GM12878 (cell line): ENCODE data around the gene ZDHHC21. TPM values are rescaled to one million over a fixed set of nuclear protein-coding genes. Genes with fewer than 3 reads are reported as not detected.

Source experiments
- ATAC-seq: fragments of 200-7000 bp; cut with Tn5 transposase; 3 replicates; pipeline ENCODE4 v1.9.1; 2020; ENCODE audit warnings: mild to moderate bottlenecking, moderate library complexity
- BruUV-seq: library from RNA; stranded (reverse); fragments of 400-500 nt; replicated peaks from 2 replicates; lab custom pipeline; 2021; lab: Mats Ljungman, UMichigan
- CTCF ChIA-PET: fragments of 300-600 bp; sonication (Branson Sonifier 250); formaldehyde crosslinking; extraction: SDS; loops from one replicate; lab custom pipeline; 2021; ENCODE audit warnings: inconsistent platforms; lab: Yijun Ruan, JAX
- POLR2A ChIA-PET: fragments of 350-600 bp; formaldehyde crosslinking; extraction: SDS; loops from one replicate; lab custom pipeline; 2021; ENCODE audit warnings: inconsistent platforms; lab: Charles Lee
- RAD21 ChIA-PET: fragments of 300-600 bp; sonication (Branson Sonifier 250); formaldehyde crosslinking; loops from one replicate; lab custom pipeline; 2023; ENCODE audit warnings: antibody characterized with exemption; ENCODE audit not compliant: unreplicated experiment; lab: Charles Lee
- SMC1A ChIA-PET: fragments of 300-600 bp; sonication (Branson Sonifier 250); formaldehyde crosslinking; loops from one replicate; lab custom pipeline; 2023; ENCODE audit not compliant: unreplicated experiment, uncharacterized antibody; lab: Charles Lee
- DNase-seq: peaks from one replicate; pipeline ENCODE4 v3.0.0-alpha.2; 2011; ENCODE audit warnings: low read depth, low spot score
- FAIRE-seq: peaks from 3 replicates; lab custom pipeline; 2011; peaks lifted over from hg19 to GRCh38; lab: Jason Lieb, UNC
- H2AFZ ChIP-seq: 2 replicates; pipeline ENCODE4 v1.6.0; 2011; ENCODE audit warnings: low read depth, low read length, control low read depth; ENCODE audit not compliant: control insufficient read depth
- H3K27ac ChIP-seq: 2 replicates; pipeline ENCODE4 v1.5.1; 2011; ENCODE audit warnings: control low read depth; ENCODE audit not compliant: control insufficient read depth, insufficient read depth
- H3K27me3 ChIP-seq, 2 experiments: replicated peaks in 1 of 2; 2 replicates each; pipeline versions ENCODE4 v1.6.0 to v1.6.1; 2011; ENCODE audit warnings: low read length in 1 of 2; ENCODE audit not compliant: control insufficient read depth in 2 of 2, insufficient read depth in 2 of 2
- H3K36me3 ChIP-seq, 2 experiments: 2 replicates each; pipeline ENCODE4 v1.5.1; 2011; ENCODE audit warnings: low read length in 1 of 2; ENCODE audit not compliant: control insufficient read depth in 2 of 2, insufficient read depth in 2 of 2
- H3K4me1 ChIP-seq: 2 replicates; pipeline ENCODE4 v1.6.1; 2011; ENCODE audit warnings: mild to moderate bottlenecking, low read length, moderate library complexity, mixed read lengths; ENCODE audit not compliant: control insufficient read depth, insufficient read depth
- H3K4me2 ChIP-seq: 2 replicates; pipeline ENCODE4 v1.6.0; 2011; ENCODE audit warnings: control low read depth; ENCODE audit not compliant: control insufficient read depth, insufficient read depth
- H3K4me3 ChIP-seq: fragments of 200-600 bp; sonication (generic); 2 replicates; pipeline ENCODE4 v1.5.1; 2016
- H3K79me2 ChIP-seq: 2 replicates; pipeline ENCODE4 v1.6.0; 2011; ENCODE audit warnings: low read length; ENCODE audit not compliant: control insufficient read depth, insufficient read depth
- H3K9ac ChIP-seq: 2 replicates; pipeline ENCODE4 v1.8.0; 2011; ENCODE audit warnings: low read length, control low read depth, mixed read lengths; ENCODE audit not compliant: control insufficient read depth, insufficient read depth
- H3K9me3 ChIP-seq: replicated peaks from 3 replicates; pipeline ENCODE4 v1.5.1; 2011; ENCODE audit warnings: mild to moderate bottlenecking, low read length; ENCODE audit not compliant: control insufficient read depth, insufficient read depth
- H4K20me1 ChIP-seq: 2 replicates; pipeline ENCODE4 v1.6.0; 2011; ENCODE audit not compliant: control insufficient read depth, insufficient read depth
- CBX5 ChIP-seq: sonication (generic); IDR thresholded peaks from 2 replicates; pipeline ENCODE4 v1.6.1; 2016; ENCODE audit warnings: low read depth, moderate library complexity, mild to moderate bottlenecking, inconsistent platforms
- E4F1 ChIP-seq: fragments of 450-650 bp; IDR thresholded peaks from 2 replicates; pipeline ENCODE4 v1.6.1; 2018; ENCODE audit warnings: borderline replicate concordance, mild to moderate bottlenecking; ENCODE audit not compliant: partially characterized antibody
- GABPA ChIP-seq: IDR thresholded peaks from 2 replicates; pipeline ENCODE4 v1.6.1; 2014; ENCODE audit warnings: antibody characterized with exemption, low read depth, mild to moderate bottlenecking, inconsistent platforms
- NKRF ChIP-seq: fragments of 450-650 bp; conservative IDR thresholded peaks from 2 replicates; pipeline ENCODE4 v1.6.1; 2017; ENCODE audit warnings: mild to moderate bottlenecking, moderate library complexity
- RAD21 ChIP-seq: IDR thresholded peaks from 2 replicates; pipeline ENCODE4 v1.6.1; 2011; ENCODE audit warnings: mild to moderate bottlenecking, low read depth, low read length, moderate library complexity; ENCODE audit not compliant: insufficient read depth
- RUNX3 ChIP-seq: IDR thresholded peaks from 2 replicates; pipeline ENCODE4 v1.6.1; 2012; ENCODE audit warnings: low read length, inconsistent platforms
- WGBS: methylation state at CpG from one replicate; pipeline ENCODE4 v1.1.6; 2016; ENCODE audit warnings: low lambda C conversion rate; ENCODE audit not compliant: insufficient replicate concordance, insufficient coverage; ENCODE audit errors: missing lambda C conversion rate; 5-methylcytosine and 5-hydroxymethylcytosine counted together
- in situ Hi-C: fragments of 300-500 bp; cut with MboI; formaldehyde crosslinking; loops from 9 replicates; pipeline ENCODE4 v1.14.3; 2018; ENCODE audit warnings: mixed read lengths
- intact Hi-C: fragments of 100-400 bp; cut with micrococcal nuclease; formaldehyde crosslinking; loops from one replicate; pipeline ENCODE4 v1.14.2; 2022; ENCODE audit not compliant: unreplicated experiment
- polyA plus RNA-seq, 11 experiments: library from polyadenylated mRNA; depleted of rRNA in 4 of 11; unstranded in 6 of 11; stranded (reverse) in 5 of 11; fragments of >200 nt; fragmentation: Nextera tagmentation in 4 of 11; fragmentation: Illumina TruSeq in 1 of 11; extraction: Ambion mirVana in 4 of 11; extraction: Trizol in 1 of 11; gene quantifications; 1 replicate in 1 of 11; 2 replicates in 10 of 11; pipeline versions ENCODE4 v1.2.1 to v1.2.3, GENCODE V29; 2011 to 2016; ENCODE audit warnings: inconsistent platforms in 2 of 11, missing spikeins in 2 of 11, low read depth in 1 of 11
- total RNA-seq, 4 experiments: library from RNA; depleted of rRNA in 3 of 4; stranded (reverse); fragments of >200 nt in 3 of 4; fragmentation: Illumina TruSeq in 1 of 4; extraction: Trizol in 1 of 4; gene quantifications; 2 replicates each; pipeline versions ENCODE4 v1.2.1 to v1.2.3, GENCODE V29; 2013 to 2021

The ZDHHC21 gene
- total and polyA plus RNA-seq, 10 of the 15 experiments (the other 5 are each of a cell fraction or from before 2014, with no cell fraction given) = 2.6 to 14.6 (median 9.1) TPM

GRCh38 chr9:14660721-14661120 is 32.5 kb downstream of the ZDHHC21 start:
- no TSS peak for BruUV-seq
- Histone ChIP-seq H3K36me3 (peaks cover 2 to 5% of the 10 kb centered on the region in 2 experiments), H3K4me3 (no peak overlapping the region), H4K20me1 (no peaks in the 10 kb centered on the region), H3K27ac (no peak overlapping the region), H2AFZ (no peak overlapping the region), H3K79me2 (no peaks in the 10 kb centered on the region), H3K9ac (no peak overlapping the region), H3K27me3 (no peaks in the 10 kb centered on the region), H3K4me2 (no peak overlapping the region), H3K9me3 (peaks cover 3% of the 10 kb centered on the region), H3K4me1 (no peaks in the 10 kb centered on the region)
- DNase-seq = no peak
- in situ Hi-C loops = no loop called here
- ChIA-PET POLR2A (interaction anchor here (1.4 kb wide), 1 partner anchor 11 kb away, joined by 4 read pairs; no protein-coding TSS in a partner anchor), CTCF (interaction anchor here (0.6 to 2.2 kb wide), 26 partner anchors 8 to 533 kb away, joined by 3 to 20 read pairs (median 6); partner anchors contain the start of gene ZDHHC21), RAD21 (interaction anchor here (1.2 to 1.7 kb wide), 9 partner anchors 10 to 233 kb away, joined by 3 to 7 read pairs (median 4); partner anchors contain the start of gene ZDHHC21), SMC1A (interaction anchor here (1.3 to 2.0 kb wide), 10 partner anchors 12 to 109 kb away, joined by 3 to 16 read pairs (median 6); no protein-coding TSS in a partner anchor)
- ATAC-seq = no peak
- TF ChIP-seq E4F1 (no peak), GABPA (no peak), RAD21 (no peak), RUNX3 (no peak), NKRF (no peak), CBX5 (no peak)
- no peak for FAIRE-seq
- 88% methylated on average over 5 of the region's 5 CpGs for WGBS
- intact Hi-C loops = no loop called here
